ENCODE data around the gene SENP7.

The SENP7 gene

DNA sequence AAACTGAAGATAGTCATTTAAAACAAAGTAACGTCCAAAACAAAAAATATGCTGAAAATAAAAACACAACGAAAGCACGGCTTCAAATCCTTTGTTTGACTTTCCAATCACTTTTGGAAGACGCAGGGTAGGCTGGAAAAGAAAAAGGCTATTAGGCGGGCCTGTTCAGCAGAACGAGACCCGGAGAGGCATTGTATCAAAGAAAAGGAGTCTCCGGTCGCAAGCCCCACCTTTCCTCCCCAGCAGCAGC lies 691 bp downstream of the SENP7 start:
- TF ChIP-seq, protein P1, sequence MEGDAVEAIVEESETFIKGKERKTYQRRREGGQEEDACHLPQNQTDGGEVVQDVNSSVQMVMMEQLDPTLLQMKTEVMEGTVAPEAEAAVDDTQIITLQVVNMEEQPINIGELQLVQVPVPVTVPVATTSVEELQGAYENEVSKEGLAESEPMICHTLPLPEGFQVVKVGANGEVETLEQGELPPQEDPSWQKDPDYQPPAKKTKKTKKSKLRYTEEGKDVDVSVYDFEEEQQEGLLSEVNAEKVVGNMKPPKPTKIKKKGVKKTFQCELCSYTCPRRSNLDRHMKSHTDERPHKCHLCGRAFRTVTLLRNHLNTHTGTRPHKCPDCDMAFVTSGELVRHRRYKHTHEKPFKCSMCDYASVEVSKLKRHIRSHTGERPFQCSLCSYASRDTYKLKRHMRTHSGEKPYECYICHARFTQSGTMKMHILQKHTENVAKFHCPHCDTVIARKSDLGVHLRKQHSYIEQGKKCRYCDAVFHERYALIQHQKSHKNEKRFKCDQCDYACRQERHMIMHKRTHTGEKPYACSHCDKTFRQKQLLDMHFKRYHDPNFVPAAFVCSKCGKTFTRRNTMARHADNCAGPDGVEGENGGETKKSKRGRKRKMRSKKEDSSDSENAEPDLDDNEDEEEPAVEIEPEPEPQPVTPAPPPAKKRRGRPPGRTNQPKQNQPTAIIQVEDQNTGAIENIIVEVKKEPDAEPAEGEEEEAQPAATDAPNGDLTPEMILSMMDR (IDR thresholded peaks at IDR 0.05), result no peak

DNA sequence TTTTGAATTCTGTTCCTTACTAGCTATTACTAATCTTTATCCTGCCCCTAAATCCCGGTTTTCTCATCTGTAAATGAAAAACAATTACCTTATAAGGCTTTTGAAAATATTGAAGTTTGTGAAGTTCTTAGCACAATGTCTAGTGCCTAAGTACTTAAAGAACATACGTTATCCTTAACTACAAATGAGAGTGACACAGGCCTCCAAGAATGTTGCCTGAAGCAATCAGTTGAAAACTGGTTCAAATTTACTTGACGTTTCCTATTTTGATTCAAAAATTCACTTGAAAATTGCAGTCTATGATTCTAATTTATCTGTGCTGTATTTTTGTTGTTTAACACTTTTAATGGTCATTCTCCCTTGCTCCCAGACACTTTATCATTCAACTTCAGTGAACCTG lies 3.2 kb downstream of the SENP7 start:
- TF ChIP-seq, protein P1 (IDR thresholded peaks at IDR 0.05), result no peak

DNA sequence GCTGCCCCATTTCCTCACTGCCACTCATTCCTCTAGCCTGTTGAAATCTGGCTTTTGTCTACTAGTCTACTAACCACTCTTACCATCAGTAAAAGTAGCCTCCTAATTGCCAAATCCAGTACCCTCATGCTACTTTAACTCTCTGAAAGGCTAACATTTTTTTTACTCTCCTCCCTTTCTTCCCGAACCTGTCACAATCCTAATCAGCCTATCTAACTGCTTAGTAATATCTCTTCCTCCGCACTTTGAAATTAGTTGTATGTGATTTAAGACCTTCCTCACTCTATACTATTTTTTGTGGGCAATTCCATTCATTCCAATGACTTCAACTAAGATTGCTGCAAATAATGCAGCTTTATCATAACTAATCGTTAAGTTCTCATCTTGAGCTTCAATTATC lies 3.7 kb downstream of the SENP7 start:
- TF ChIP-seq, protein P1 (IDR thresholded peaks at IDR 0.05), result no peak

DNA sequence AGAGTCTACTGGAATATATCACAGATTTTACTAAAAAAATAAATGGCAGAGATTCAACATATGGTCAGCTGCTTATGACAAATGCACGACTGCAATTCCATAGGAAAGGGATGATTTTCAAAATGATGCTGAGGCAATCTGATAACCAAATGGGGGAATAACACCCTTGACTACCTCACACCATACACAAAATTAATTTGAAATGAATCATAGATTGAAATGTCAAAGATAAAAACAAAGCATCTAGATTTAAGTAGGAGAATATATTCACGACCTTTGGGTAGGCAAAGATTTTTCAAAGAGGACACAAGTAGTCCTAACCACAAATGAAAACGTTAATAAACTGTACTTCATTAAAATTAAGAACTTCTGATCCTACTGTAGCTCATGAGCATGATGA lies 11.2 kb downstream of the SENP7 start:
- TF ChIP-seq, protein P1 (IDR thresholded peaks at IDR 0.05), result no peak

DNA sequence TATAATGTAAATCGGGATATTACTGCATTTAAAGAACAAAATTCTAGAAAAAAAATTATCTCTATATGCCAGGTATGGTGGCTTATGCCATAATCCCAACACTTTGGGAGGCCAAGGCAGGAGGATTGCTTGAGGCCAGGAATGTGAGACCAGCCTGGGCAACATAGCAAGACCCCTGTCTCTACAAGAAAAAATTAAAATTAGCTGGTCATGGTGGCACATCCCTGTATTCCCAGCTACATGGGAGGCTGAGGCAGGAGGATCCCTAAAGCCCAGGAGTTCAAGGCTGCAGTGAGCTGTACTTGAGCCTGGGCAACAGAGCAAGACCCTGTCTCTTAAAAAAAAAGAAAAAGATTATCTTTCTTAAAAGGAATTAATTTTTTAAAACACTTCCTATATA lies 12.8 kb downstream of the SENP7 start:
- TF ChIP-seq, protein P1 (IDR thresholded peaks at IDR 0.05), result no peak

DNA sequence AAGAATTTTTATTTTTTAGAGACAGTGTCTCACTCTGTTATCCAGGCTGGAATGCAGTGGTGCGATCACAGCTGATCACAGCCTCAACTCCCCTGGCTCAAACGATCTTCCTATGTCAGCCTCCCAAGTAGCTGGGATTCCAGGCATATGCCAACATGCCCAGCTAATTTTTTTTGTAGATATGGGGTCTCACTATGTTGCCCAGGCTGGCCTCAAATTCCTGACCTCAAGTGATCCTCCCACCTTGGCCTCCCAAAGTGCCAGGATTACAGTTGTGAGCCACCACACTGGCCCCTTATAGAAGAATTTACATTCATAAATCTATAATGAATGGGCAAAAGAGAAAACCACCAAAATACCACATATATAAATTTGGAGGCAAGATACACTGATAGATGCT lies 15.2 kb downstream of the SENP7 start:
- TF ChIP-seq, protein P1 (IDR thresholded peaks at IDR 0.05), result no peak

DNA sequence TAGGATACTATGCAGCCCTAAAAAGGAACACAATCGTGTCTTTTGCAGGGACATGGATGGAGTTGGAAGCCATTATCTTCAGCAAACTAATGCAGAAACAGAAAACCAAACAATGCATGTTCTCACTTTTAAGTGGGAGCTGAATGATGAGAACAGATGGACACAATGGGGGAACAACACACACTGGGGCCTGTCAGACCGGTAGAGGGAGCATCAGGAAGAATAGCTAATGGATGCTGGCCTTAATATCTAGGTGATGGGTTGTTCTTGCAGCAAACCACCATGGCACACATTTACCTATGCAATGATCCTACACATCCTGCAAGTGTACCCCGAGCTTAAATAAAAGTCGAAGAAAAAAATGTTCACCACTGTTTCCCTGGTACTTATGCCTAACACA lies 17.5 kb downstream of the SENP7 start:
- TF ChIP-seq, protein P1 (IDR thresholded peaks at IDR 0.05), result no peak; the same call in 1 of the 2 replicates

DNA sequence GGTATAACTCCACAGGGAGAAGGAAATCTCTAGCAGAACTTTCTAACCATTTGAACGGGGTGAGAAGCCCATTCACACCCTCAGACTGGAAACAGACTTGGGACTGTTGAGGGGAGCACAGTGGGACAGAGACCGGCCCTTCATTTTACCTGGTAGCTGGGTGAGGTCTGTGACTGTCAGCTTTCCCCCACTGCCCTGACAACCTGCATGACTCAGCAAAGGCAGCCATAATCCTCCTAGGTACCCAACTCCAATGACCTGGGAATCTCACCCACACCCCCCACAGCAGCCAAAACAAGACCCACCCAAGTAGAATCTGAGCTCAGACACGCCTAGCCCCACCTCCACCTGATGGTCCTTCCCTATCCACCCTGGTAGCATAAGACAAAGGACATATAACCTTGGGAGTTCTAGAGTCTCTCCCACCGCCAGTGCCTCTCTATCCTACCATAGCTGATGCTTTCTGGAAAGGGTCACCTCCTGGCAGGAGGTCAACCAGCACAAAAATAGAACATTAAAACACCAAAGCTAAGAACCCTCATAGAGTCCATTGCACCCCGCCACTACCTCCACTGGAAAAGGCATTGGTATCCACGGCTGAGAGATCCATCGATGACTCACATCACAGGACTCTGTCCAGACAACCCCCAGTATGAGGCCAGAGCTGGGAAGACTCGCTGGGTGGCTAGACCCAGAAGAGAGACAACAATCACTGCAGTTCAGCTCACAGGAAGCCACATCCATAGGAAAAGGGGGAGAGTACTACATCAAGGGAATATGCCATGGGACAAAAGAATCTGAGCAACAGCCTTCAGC lies 28.0 kb downstream of the SENP7 start:
- TF ChIP-seq, protein P1 (IDR thresholded peaks at IDR 0.05), result no peak
